Measurements from ENCODE around the gene AKR1C8. TPM values are rescaled to one million over a fixed set of nuclear protein-coding genes. Genes with fewer than 3 reads are reported as not detected.
A peak's percentile ranks its signal among the peaks of the same experiment; 100 is the strongest.

AKR1C8 gene
- total and polyA plus RNA-seq, 2 of the 13 experiments (the other 11 are each of a cell fraction or from before 2014, with no cell fraction given): 0.12 TPM; not detected in 1

DNA sequence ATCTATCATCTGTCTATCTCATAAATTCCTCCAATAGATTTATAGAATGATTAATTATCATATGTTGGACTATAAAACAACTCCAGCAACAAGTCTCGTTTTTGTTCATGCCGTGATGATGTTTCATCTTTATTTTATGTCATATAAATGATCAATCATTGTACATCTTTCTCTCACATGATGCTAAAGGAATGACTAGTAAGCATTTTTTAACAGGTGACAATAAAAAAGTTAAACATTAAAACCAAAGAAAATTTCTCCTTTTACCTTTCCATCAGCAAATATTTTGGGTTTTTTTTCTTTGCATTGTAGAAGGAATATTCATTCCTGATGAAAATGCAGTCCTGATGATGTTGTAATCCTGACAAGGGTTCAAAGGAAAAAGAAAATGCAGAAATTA, 49.4 kb downstream of the AKR1C8 start:
- FAIRE-seq (no peak), ATAC-seq (no peak), DNase-seq (ENCODE audit: low spot score) (no peak)
- POLR2A ChIA-PET: no interaction called here
- Histone ChIP-seq H3K4me2 (ENCODE audit: low read depth, low read length) (no peak overlapping the region), H2AFZ (ENCODE audit: low read length) (no peak overlapping the region), H3K9ac (ENCODE audit: insufficient read depth, low read depth, low read length) (no peak overlapping the region), H3K27ac (ENCODE audit: extremely low read length, insufficient read depth, low read length) (no peak overlapping the region), H3K4me3 (replicated peaks in 1 of 3; ENCODE audit: insufficient read depth in 1 of 3, low read depth in 2 of 3, low read length in 3 of 3) (no peak overlapping the region), H3K79me2 (ENCODE audit: insufficient read depth, low read length) (no peaks in the 10 kb centered on the region), H3K9me3 (ENCODE audit: low read length) (peaks cover 27% of the 10 kb centered on the region), H3K4me1 (ENCODE audit: insufficient read depth, low read length) (no peaks in the 10 kb centered on the region), H4K20me1 (ENCODE audit: insufficient read depth, low read length) (no peaks in the 10 kb centered on the region), H3K36me3 (replicated peaks in 1 of 2; ENCODE audit: control insufficient read depth in 1 of 2, insufficient read depth in 2 of 2, low read length in 2 of 2) (no peaks in the 10 kb centered on the region), H3K27me3 (ENCODE audit: control insufficient read depth in 1 of 2, insufficient read depth in 2 of 2, low read length in 2 of 2) (no peaks in the 10 kb centered on the region)
- in situ Hi-C loops (cut with HindIII; ENCODE audit: extremely low pct_ligation_motif_present, low pct_unique_long_range_greater_than_20kb): no loop called here
- intact Hi-C loops (cut with micrococcal nuclease; ENCODE audit: unreplicated experiment): no loop called here
- CTCF ChIA-PET (ENCODE audit: low intra/inter-chr PET ratio, low total read pairs): no interaction called here
- TF ChIP-seq MAFF (IDR thresholded peaks at IDR 0.05; ENCODE audit: low read depth, low read length): peak; percentile 45; the same call in 1 of the 2 replicates
- no peak for TF ChIP-seq ZNF550 (CRISPR knock-in tag; IDR thresholded peaks at IDR 0.05; ENCODE audit: borderline replicate concordance)
- no peak for TF ChIP-seq BCL3 (CRISPR knock-in tag; IDR thresholded peaks at IDR 0.05)
- peak; percentile 25 to 63; a peak in 2 of 4 replicates for TF ChIP-seq MAFK (conservative IDR thresholded peaks at IDR 0.05 in 1 of 2, IDR thresholded peaks at IDR 0.05 in 1 of 2; ENCODE audit: low read length in 2 of 2)
- TF ChIP-seq SRY (CRISPR knock-in tag; IDR thresholded peaks at IDR 0.05): no peak
- no peak for TF ChIP-seq ZNF768 (CRISPR knock-in tag; IDR thresholded peaks at IDR 0.05)
- WGBS (ENCODE audit: low lambda C conversion rate): 70% methylated on average over 2 of the region's 2 CpGs
- BruUV-seq (replicated peaks): no TSS peak

DNA sequence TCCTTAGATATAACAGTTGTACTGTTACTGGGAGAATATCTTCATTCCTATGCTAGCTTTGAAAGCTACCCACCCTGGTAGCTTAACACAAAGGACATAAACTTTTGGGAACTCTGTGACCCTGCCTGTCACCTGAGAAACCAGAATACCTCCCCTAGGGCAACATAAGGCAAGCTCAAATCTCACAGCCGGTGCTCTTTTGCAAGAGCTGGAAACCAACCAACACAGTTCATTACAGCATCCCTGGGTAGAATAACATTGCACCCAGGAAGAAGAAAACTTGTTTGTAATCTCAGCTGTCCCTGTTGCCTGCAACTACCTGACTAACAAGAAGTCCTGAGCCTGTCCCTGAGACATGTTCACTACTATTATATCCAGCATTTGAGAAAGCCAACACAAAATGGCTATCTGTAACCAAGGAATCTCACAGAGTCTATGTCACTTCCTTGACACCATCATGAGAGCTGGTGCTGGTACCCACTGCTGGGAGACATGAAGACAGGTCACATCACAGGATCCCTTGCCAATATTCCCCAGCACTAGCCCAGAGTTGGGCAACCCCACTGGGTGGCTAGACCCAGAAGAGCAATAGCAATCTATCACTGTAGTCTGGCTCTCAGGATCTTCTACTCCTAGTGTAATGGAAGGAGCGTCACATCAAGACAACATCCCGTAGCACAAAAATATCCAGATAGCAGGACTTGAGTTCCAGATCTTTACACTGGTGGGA, 59.5 kb downstream of the AKR1C8 start:
- in situ Hi-C loops (cut with HindIII; ENCODE audit: extremely low pct_ligation_motif_present, low pct_unique_long_range_greater_than_20kb): no loop called here
- Histone ChIP-seq H4K20me1 (ENCODE audit: insufficient read depth, low read length) (no peaks in the 10 kb centered on the region), H3K36me3 (replicated peaks in 1 of 2; ENCODE audit: control insufficient read depth in 1 of 2, insufficient read depth in 2 of 2, low read length in 2 of 2) (no peaks in the 10 kb centered on the region), H3K9me3 (ENCODE audit: low read length) (peaks cover 15% of the 10 kb centered on the region), H3K27ac (ENCODE audit: extremely low read length, insufficient read depth, low read length) (no peak overlapping the region), H2AFZ (ENCODE audit: low read length) (no peak overlapping the region), H3K9ac (ENCODE audit: insufficient read depth, low read depth, low read length) (no peak overlapping the region), H3K27me3 (ENCODE audit: control insufficient read depth in 1 of 2, insufficient read depth in 2 of 2, low read length in 2 of 2) (no peaks in the 10 kb centered on the region), H3K4me3 (replicated peaks in 1 of 3; ENCODE audit: insufficient read depth in 1 of 3, low read depth in 2 of 3, low read length in 3 of 3) (no peak overlapping the region), H3K4me1 (ENCODE audit: insufficient read depth, low read length) (peaks cover 10% of the 10 kb centered on the region; the same call in 1 of the 2 replicates), H3K4me2 (ENCODE audit: low read depth, low read length) (no peak overlapping the region), H3K79me2 (ENCODE audit: insufficient read depth, low read length) (no peaks in the 10 kb centered on the region)
- FAIRE-seq (no peak), ATAC-seq (no peak), DNase-seq (ENCODE audit: low spot score) (no peak)
- WGBS (ENCODE audit: low lambda C conversion rate): 93% methylated on average over 3 of the region's 3 CpGs
- TF ChIP-seq ZNF260 (CRISPR knock-in tag; IDR thresholded peaks at IDR 0.05; ENCODE audit: borderline replicate concordance, low read depth) (no peak), ZNF574 (CRISPR knock-in tag; IDR thresholded peaks at IDR 0.05) (no peak), HOXD1 (CRISPR knock-in tag; IDR thresholded peaks at IDR 0.05) (no peak), MED8 (CRISPR knock-in tag; IDR thresholded peaks at IDR 0.05; ENCODE audit: insufficient replicate concordance) (no peak)
- ChIA-PET POLR2A (no interaction called here), CTCF (ENCODE audit: low intra/inter-chr PET ratio, low total read pairs) (no interaction called here)
- intact Hi-C loops (cut with micrococcal nuclease; ENCODE audit: unreplicated experiment): no loop called here
- BruUV-seq (replicated peaks): no TSS peak

Measured in HepG2 (cell line).